ENCODE results near the gene HAGHL. TPM values are rescaled to one million over a fixed set of nuclear protein-coding genes. Genes with fewer than 3 reads are reported as not detected.

HAGHL gene
- total and polyA plus RNA-seq, 2 of the 8 experiments (the other 6 are each of a cell fraction or from before 2014, with no cell fraction given), result 26.6 to 26.9 TPM

DNA sequence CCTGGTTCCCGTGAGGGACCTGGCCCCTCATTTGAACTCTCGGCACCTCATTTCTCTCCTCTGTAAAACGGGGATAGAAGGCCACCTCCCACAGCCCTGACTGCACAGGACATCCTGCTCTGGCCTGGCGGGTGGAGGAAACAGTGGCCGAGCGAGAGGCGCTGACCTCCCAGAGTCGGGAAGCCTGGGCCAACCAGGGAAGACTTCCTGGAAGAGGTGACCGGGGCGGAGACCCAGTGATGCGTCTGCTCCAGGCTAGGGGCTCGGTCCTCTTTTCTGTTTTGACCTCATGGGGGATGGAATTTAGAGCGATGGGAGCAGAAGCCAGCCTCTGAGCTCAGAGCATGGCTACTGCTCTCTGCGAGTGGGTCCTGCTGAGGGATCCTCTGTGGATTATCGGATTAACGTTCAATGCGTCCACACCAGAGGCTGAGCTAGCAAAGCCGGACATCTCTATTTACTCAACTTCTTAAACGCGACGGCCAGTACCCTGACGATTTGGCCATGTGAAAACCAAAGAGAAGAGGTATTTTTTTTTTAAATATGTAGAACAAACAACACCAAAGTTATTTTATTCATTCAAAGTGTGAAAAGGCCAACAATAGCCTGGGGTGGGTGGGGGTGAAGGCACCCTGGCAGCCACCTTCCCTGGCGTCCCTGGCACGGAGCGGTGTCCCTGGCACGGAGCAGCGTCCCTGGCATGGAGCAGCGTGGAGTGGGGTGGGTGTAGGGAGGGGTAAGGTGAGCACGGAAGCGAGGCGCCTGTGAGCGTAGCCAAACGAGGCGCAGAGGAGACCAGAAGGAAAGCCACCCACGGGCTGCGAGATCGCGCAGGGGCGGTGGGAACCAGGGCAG, 24.5 kb downstream of the HAGHL start:
- no peak overlapping the region for H2AK5ac ChIP-seq (ENCODE audit: low read depth, low read length)
- H3K36me3 ChIP-seq (ENCODE audit: control insufficient read depth in 2 of 4, insufficient read depth in 4 of 4, low read length in 3 of 4), result no peaks in the 10 kb centered on the region
- no peaks in the 10 kb centered on the region for H3K79me1 ChIP-seq (ENCODE audit: low read depth, low read length)
- no peak overlapping the region for H3K14ac ChIP-seq (ENCODE audit: insufficient read length)
- H2BK20ac ChIP-seq (ENCODE audit: low read length), result no peak overlapping the region
- DNase-seq (ENCODE audit: low read depth in 1 of 2, low spot score in 2 of 2), result no peak
- ChIA-PET CTCF (ENCODE audit: partially characterized antibody) (interaction anchor here (1.0 to 35.8 kb wide), 8 partner anchors 10 to 37 kb away, joined by 3 to 977 read pairs (median 12); partner anchors contain the start of genes ANTKMT, CCDC78, CHTF18 and CIAO3), POLR2A (ENCODE audit: partially characterized antibody) (interaction anchor here (0.8 to 2.2 kb wide), 10 partner anchors 10 to 45 kb away, joined by 3 to 8 read pairs (median 3); partner anchors contain the start of genes CHTF18, CIAO3, MSLN and RPUSD1)
- H2BK120ac ChIP-seq (replicated peaks; ENCODE audit: low read depth, low read length), result no peak overlapping the region
- 80% methylated on average over 39 of the region's 39 CpGs; no CpG with 5 or more reads in 1 of the 2 experiments for WGBS, 2 experiments (ENCODE audit: extremely low coverage in 1 of 2, insufficient coverage in 1 of 2, insufficient read length in 1 of 2, insufficient replicate concordance in 2 of 2, low coverage in 1 of 2, low lambda C conversion rate in 2 of 2, missing lambda C conversion rate in 1 of 2)
- H3K56ac ChIP-seq (replicated peaks; ENCODE audit: insufficient read length, low read depth, low read length), result no peak overlapping the region
- 0 out of 4 replicates have a peak, but pooled peaks cover 0 to 1% of the 10 kb centered on the region in 2 experiments for H3K9me3 ChIP-seq (ENCODE audit: insufficient read depth in 2 of 2, low read depth in 1 of 2, low read length in 1 of 2)
- H3K79me2 ChIP-seq (ENCODE audit: control insufficient read depth in 1 of 2, insufficient read depth in 2 of 2, low read length in 2 of 2), result no peaks in the 10 kb centered on the region
- no peak overlapping the region for H4K91ac ChIP-seq (replicated peaks; ENCODE audit: insufficient read length, low read length)
- H3K27ac ChIP-seq (ENCODE audit: low read depth, low read length), result no peak overlapping the region
- H3K23me2 ChIP-seq (ENCODE audit: low read depth, low read length), result no peaks in the 10 kb centered on the region
- peak overlapping the region; percentile 45 for H4K8ac ChIP-seq (ENCODE audit: extremely low read depth, insufficient read depth, low read length)
- 0 out of 2 replicates have a peak overlapping the region, but pooled peaks have one; percentile 60 for H2BK12ac ChIP-seq (ENCODE audit: low read depth, low read length)
- no peaks in the 10 kb centered on the region for H4K20me1 ChIP-seq (replicated peaks in 1 of 2; ENCODE audit: control insufficient read depth in 1 of 2, insufficient read depth in 2 of 2, low read length in 2 of 2)
- H3K4me1 ChIP-seq (replicated peaks in 1 of 4; ENCODE audit: control insufficient read depth in 3 of 4, insufficient read depth in 4 of 4, low read length in 3 of 4), result peaks cover 3 to 12% (median 5%) of the 10 kb centered on the region in 4 experiments; a peak in 5 of 7 replicates
- peak overlapping the region; percentile 14 to 36; a peak in 3 of 4 replicates for H3K4me2 ChIP-seq (ENCODE audit: insufficient read depth in 1 of 2, low read depth in 2 of 2, low read length in 2 of 2)
- H3K18ac ChIP-seq (ENCODE audit: extremely low read depth, low read length), result no peak overlapping the region; the same call in 1 of the 2 replicates
- no peak overlapping the region for H3K9ac ChIP-seq (replicated peaks in 1 of 4; ENCODE audit: extremely low read depth in 1 of 4, low read depth in 3 of 4, low read length in 3 of 4)
- H2AFZ ChIP-seq (ENCODE audit: low read length), result no peak overlapping the region
- no peaks in the 10 kb centered on the region for H3K27me3 ChIP-seq (replicated peaks in 1 of 4; ENCODE audit: control insufficient read depth in 3 of 4, extremely low read depth in 1 of 4, insufficient read depth in 3 of 4, low read length in 3 of 4)
- H4K5ac ChIP-seq (ENCODE audit: insufficient read length, low read depth, low read length), result no peak overlapping the region
- no peak overlapping the region for H3K4ac ChIP-seq (replicated peaks; ENCODE audit: insufficient read length, low read depth, low read length)
- H3K23ac ChIP-seq (ENCODE audit: insufficient read length), result no peak overlapping the region
- FAIRE-seq, result no peak
- H2BK15ac ChIP-seq (ENCODE audit: low read length), result 0 out of 2 replicates have a peak overlapping the region, but pooled peaks have one; percentile 72
- 0 out of 2 replicates have a peak overlapping the region, but pooled peaks have one; percentile 35 for H2BK5ac ChIP-seq (ENCODE audit: low read depth, low read length)
- H3K4me3 ChIP-seq (ENCODE audit: extremely low read depth in 1 of 4, insufficient read depth in 2 of 4, low read depth in 3 of 4, low read length in 4 of 4), result no peak overlapping the region
- no peak for TF ChIP-seq HDAC2 (IDR thresholded peaks at IDR 0.05; ENCODE audit: borderline replicate concordance in 1 of 2, low read depth in 2 of 2, low read length in 2 of 2)
- no peak for TF ChIP-seq RNF2 (IDR thresholded peaks at IDR 0.05; ENCODE audit: borderline replicate concordance, low read depth, low read length, missing control alignments, poor library complexity, severe bottlenecking)
- no peak for TF ChIP-seq JUND (IDR thresholded peaks at IDR 0.05; ENCODE audit: low read length)
- no peak for TF ChIP-seq SIRT6 (IDR thresholded peaks at IDR 0.05; ENCODE audit: low read length)
- TF ChIP-seq POU5F1 (IDR thresholded peaks at IDR 0.05; ENCODE audit: low read depth, low read length), result no peak
- TF ChIP-seq BACH1 (IDR thresholded peaks at IDR 0.05; ENCODE audit: low read length), result no peak
- no peak for TF ChIP-seq EGR1 (IDR thresholded peaks at IDR 0.05; ENCODE audit: borderline replicate concordance, low read depth, low read length)
- TF ChIP-seq, protein P1, sequence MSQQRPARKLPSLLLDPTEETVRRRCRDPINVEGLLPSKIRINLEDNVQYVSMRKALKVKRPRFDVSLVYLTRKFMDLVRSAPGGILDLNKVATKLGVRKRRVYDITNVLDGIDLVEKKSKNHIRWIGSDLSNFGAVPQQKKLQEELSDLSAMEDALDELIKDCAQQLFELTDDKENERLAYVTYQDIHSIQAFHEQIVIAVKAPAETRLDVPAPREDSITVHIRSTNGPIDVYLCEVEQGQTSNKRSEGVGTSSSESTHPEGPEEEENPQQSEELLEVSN (IDR thresholded peaks at IDR 0.05), result no peak
- TF ChIP-seq, protein P2, sequence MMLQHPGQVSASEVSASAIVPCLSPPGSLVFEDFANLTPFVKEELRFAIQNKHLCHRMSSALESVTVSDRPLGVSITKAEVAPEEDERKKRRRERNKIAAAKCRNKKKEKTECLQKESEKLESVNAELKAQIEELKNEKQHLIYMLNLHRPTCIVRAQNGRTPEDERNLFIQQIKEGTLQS (IDR thresholded peaks at IDR 0.05; ENCODE audit: insufficient read depth, low read depth, low read length), result no peak

All from H1 (cell line).